GM23338 (cell line): ENCODE data around the gene MSH3. TPM values are rescaled to one million over a fixed set of nuclear protein-coding genes. Genes with fewer than 3 reads are reported as not detected.

Experiments used
- ATAC-seq: fragments of 200-7000 bp; cut with Tn5 transposase; 3 replicates; pipeline ENCODE4 v1.9.1; 2020
- DNase-seq: peaks from one replicate; pipeline ENCODE4 v3.0.0-alpha.2; 2015; ENCODE audit warnings: low spot score
- H2AFZ ChIP-seq: fragments of 200-600 bp; sonication (generic); 2 replicates; pipeline ENCODE4 v1.8.0; 2016; ENCODE audit warnings: antibody characterized with exemption, mild to moderate bottlenecking, moderate library complexity
- H3F3A ChIP-seq: fragments of 200-600 bp; sonication (generic); replicated peaks from 2 replicates; pipeline ENCODE4 v1.8.0; 2017; ENCODE audit warnings: antibody characterized with exemption, mixed run types, low read depth
- H3K27ac ChIP-seq: fragments of 200-600 bp; sonication (generic); 2 replicates; pipeline ENCODE4 v1.6.1; 2016; ENCODE audit warnings: low read depth
- H3K27me3 ChIP-seq: fragments of 200-600 bp; sonication (generic); 2 replicates; pipeline ENCODE4 v1.8.0; 2016; ENCODE audit warnings: mild to moderate bottlenecking, mixed run types, moderate library complexity; ENCODE audit not compliant: insufficient read depth
- H3K36me3 ChIP-seq: fragments of 200-600 bp; sonication (generic); 2 replicates; pipeline ENCODE4 v1.8.0; 2016; ENCODE audit warnings: mild to moderate bottlenecking; ENCODE audit not compliant: insufficient read depth
- H3K4me1 ChIP-seq: fragments of 200-600 bp; sonication (generic); 2 replicates; pipeline ENCODE4 v1.8.0; 2016; ENCODE audit warnings: mild to moderate bottlenecking, moderate library complexity; ENCODE audit not compliant: insufficient read depth
- H3K4me2 ChIP-seq: fragments of 200-600 bp; sonication (generic); 2 replicates; pipeline ENCODE4 v1.7.1; 2017; ENCODE audit warnings: mixed run types
- H3K4me3 ChIP-seq: fragments of 200-600 bp; sonication (generic); 2 replicates; pipeline ENCODE4 v1.6.1; 2016; ENCODE audit warnings: mixed run types
- H3K79me2 ChIP-seq: fragments of 200-600 bp; sonication (generic); replicated peaks from 2 replicates; pipeline ENCODE4 v1.8.0; 2017; ENCODE audit warnings: mild to moderate bottlenecking; ENCODE audit not compliant: insufficient read depth
- H3K9me2 ChIP-seq: fragments of 200-600 bp; sonication (generic); 2 replicates; pipeline ENCODE4 v1.8.0; 2017; ENCODE audit not compliant: insufficient read depth
- H4K20me1 ChIP-seq: fragments of 200-600 bp; sonication (generic); replicated peaks from 2 replicates; pipeline ENCODE4 v1.8.0; 2017; ENCODE audit warnings: mild to moderate bottlenecking; ENCODE audit not compliant: insufficient read depth
- H3K27ac Mint-ChIP-seq: 2 replicates; pipeline ENCODE4 v1.8.0; 2020; ENCODE audit warnings: inconsistent platforms, mild to moderate bottlenecking, moderate library complexity, mixed read lengths
- H3K27me3 Mint-ChIP-seq: 3 replicates; pipeline ENCODE4 v1.8.0; 2022; ENCODE audit warnings: low read depth, mild to moderate bottlenecking, moderate library complexity, mixed read lengths, inconsistent platforms; ENCODE audit not compliant: insufficient read depth, poor library complexity
- H3K36me3 Mint-ChIP-seq: 3 replicates; pipeline ENCODE4 v1.8.0; 2021; ENCODE audit warnings: low read depth, mild to moderate bottlenecking, inconsistent platforms, moderate library complexity, mixed read lengths
- H3K4me1 Mint-ChIP-seq: 3 replicates; pipeline ENCODE4 v1.8.0; 2020; ENCODE audit warnings: mild to moderate bottlenecking, inconsistent platforms, mixed read lengths
- H3K4me3 Mint-ChIP-seq: 3 replicates; pipeline ENCODE4 v1.8.0; 2021; ENCODE audit warnings: moderate library complexity, mild to moderate bottlenecking, inconsistent platforms, mixed read lengths
- H3K9me3 Mint-ChIP-seq: 3 replicates; pipeline ENCODE4 v1.8.0; 2020; ENCODE audit warnings: moderate library complexity, mild to moderate bottlenecking, inconsistent platforms, mixed read lengths
- CREB1 ChIP-seq: fragments of 250-450 bp; sonication (Bioruptor Pico); IDR thresholded peaks from 2 replicates; pipeline ENCODE4 v1.5.0; 2020; ENCODE audit warnings: low read depth, mild to moderate bottlenecking, moderate library complexity
- ETS1 ChIP-seq: IDR thresholded peaks from 2 replicates; pipeline ENCODE4 v1.6.1; 2016; ENCODE audit warnings: antibody characterized with exemption
- EZH2 ChIP-seq: fragments of 200-600 bp; sonication (generic); IDR thresholded peaks from one replicate; pipeline ENCODE4 v1.8.0; 2017; ENCODE audit warnings: antibody characterized with exemption, mild to moderate bottlenecking, low read depth; ENCODE audit not compliant: unreplicated experiment
- EZH2phosphoT487 ChIP-seq: fragments of 200-600 bp; sonication (generic); IDR thresholded peaks from one replicate; pipeline ENCODE4 v1.8.1; 2018; ENCODE audit warnings: antibody characterized with exemption; ENCODE audit not compliant: unreplicated experiment
- JUNB ChIP-seq: IDR thresholded peaks from one replicate; pipeline ENCODE4 v1.6.1; 2016; ENCODE audit warnings: antibody characterized with exemption; ENCODE audit not compliant: unreplicated experiment
- POLR2AphosphoS5 ChIP-seq: IDR thresholded peaks from 2 replicates; pipeline ENCODE4 v1.6.1; 2016; ENCODE audit warnings: antibody characterized with exemption, low read depth
- REST ChIP-seq: IDR thresholded peaks from one replicate; pipeline ENCODE4 v1.6.1; 2018; ENCODE audit warnings: antibody characterized with exemption; ENCODE audit not compliant: unreplicated experiment
- STAT1 ChIP-seq: IDR thresholded peaks from one replicate; pipeline ENCODE4 v1.6.1; 2016; ENCODE audit warnings: antibody characterized with exemption; ENCODE audit not compliant: unreplicated experiment
- ZNF331 ChIP-seq: fragments of 250-450 bp; sonication (Bioruptor Pico); IDR thresholded peaks from 2 replicates; pipeline ENCODE4 v1.5.0; 2020; ENCODE audit warnings: low read depth, mild to moderate bottlenecking, moderate library complexity
- ZNF462 ChIP-seq: fragments of 250-450 bp; sonication (Bioruptor Pico); IDR thresholded peaks from 2 replicates; pipeline ENCODE4 v1.5.0; 2020; ENCODE audit warnings: mild to moderate bottlenecking, moderate library complexity
- polyA plus RNA-seq: library from polyadenylated mRNA; unstranded; fragments of >200 nt; fragmentation: Nextera tagmentation; extraction: Ambion mirVana; gene quantifications from 2 replicates; pipeline ENCODE4 v1.2.1, GENCODE V29; 2016
- total RNA-seq: library from RNA; depleted of rRNA; stranded (reverse); fragments of >200 nt; shearing (Covaris generic); gene quantifications from 2 replicates; pipeline ENCODE4 v1.2.3, GENCODE V29; 2014

Gene MSH3
- total and polyA plus RNA-seq, 2 experiments from 2014 or later: 13.3 to 16.6 TPM

GRCh38 chr5:80705216-80705769 lies 50.8 kb downstream of the MSH3 start:
- no peak overlapping the region for H3K4me2 ChIP-seq
- no peaks in the 10 kb centered on the region for H3F3A ChIP-seq
- DNase-seq: no peak
- no peak overlapping the region for H2AFZ ChIP-seq
- H3K27me3 ChIP-seq: no peaks in the 10 kb centered on the region
- Mint-ChIP-seq H3K4me3 (no peak overlapping the region), H3K9me3 (no peaks in the 10 kb centered on the region), H3K27ac (no peak overlapping the region), H3K36me3 (peaks cover 15% of the 10 kb centered on the region), H3K4me1 (peaks cover 21% of the 10 kb centered on the region), H3K27me3 (no peaks in the 10 kb centered on the region)
- H3K9me2 ChIP-seq: no peaks in the 10 kb centered on the region
- H4K20me1 ChIP-seq: no peaks in the 10 kb centered on the region
- H3K4me3 ChIP-seq: no peak overlapping the region
- no peaks in the 10 kb centered on the region for H3K36me3 ChIP-seq
- H3K79me2 ChIP-seq: no peaks in the 10 kb centered on the region
- peaks cover 23% of the 10 kb centered on the region for H3K4me1 ChIP-seq
- ATAC-seq: no peak
- peak overlapping the region; percentile 20; the same call in 1 of the 2 replicates for H3K27ac ChIP-seq
- TF ChIP-seq ETS1: no peak
- no peak for TF ChIP-seq JUNB
- no peak for TF ChIP-seq POLR2AphosphoS5

- no peak overlapping the region for H2AFZ ChIP-seq
- no peak for TF ChIP-seq STAT1
- no peak for TF ChIP-seq ZNF462
- TF ChIP-seq EZH2phosphoT487: no peak
- no peak for TF ChIP-seq CREB1
- no peak for TF ChIP-seq JUNB
- TF ChIP-seq ZNF331 (CRISPR knock-in tag): no peak
- TF ChIP-seq ETS1: no peak
- no peak for TF ChIP-seq REST
- TF ChIP-seq EZH2: no peak
- no peaks in the 10 kb centered on the region for H3K79me2 ChIP-seq
- H3K36me3 Mint-ChIP-seq: peaks cover 15% of the 10 kb centered on the region
- no peak overlapping the region for H3K4me2 ChIP-seq
- H3K27ac ChIP-seq: no peak overlapping the region
- H3K4me3 Mint-ChIP-seq: no peak overlapping the region
- H3K27me3 Mint-ChIP-seq: no peaks in the 10 kb centered on the region
- no peaks in the 10 kb centered on the region for H3K27me3 ChIP-seq
- peaks cover 19% of the 10 kb centered on the region for H3K4me1 ChIP-seq
- no peaks in the 10 kb centered on the region for H3K9me2 ChIP-seq
- no peaks in the 10 kb centered on the region for H4K20me1 ChIP-seq
- no peak overlapping the region for H3K4me3 ChIP-seq
- H3K4me1 Mint-ChIP-seq: peaks cover 21% of the 10 kb centered on the region
- ATAC-seq (no peak), DNase-seq (no peak)
- no peaks in the 10 kb centered on the region for H3K36me3 ChIP-seq
- no peaks in the 10 kb centered on the region for H3K9me3 Mint-ChIP-seq
- no peak overlapping the region for H3K27ac Mint-ChIP-seq
- H3F3A ChIP-seq: no peaks in the 10 kb centered on the region
These were observed 51.3 kb downstream of the MSH3 start for GRCh38 chr5:80705801-80706200.
